HEK293 (cell line): Measurements from ENCODE around the gene ST6GAL1.
"Not testable (repeated sequence)": the region's sequence is repeated elsewhere in the genome, so short reads cannot be mapped to it uniquely, and the experiment has no call there.

Experiments used
- CTCF ChIA-PET: fragments of 350-600 bp; formaldehyde crosslinking; extraction: SDS; loops from one replicate; lab custom pipeline; 2021; ENCODE audit warnings: antibody characterized with exemption; lab: Yijun Ruan, JAX
- POLR2A ChIA-PET: fragments of 300-600 bp; formaldehyde crosslinking; extraction: SDS; loops from one replicate; lab custom pipeline; 2020; ENCODE audit warnings: antibody characterized with exemption, inconsistent platforms; lab: Yijun Ruan, JAX
- H3K27ac ChIP-seq: fragments of 200-500 bp; sonication (Bioruptor generic); 2 replicates; pipeline ENCODE4 v1.5.1; 2014; ENCODE audit warnings: low read depth, low read length, control low read depth, inconsistent platforms; ENCODE audit errors: extremely low read depth
- H3K36me3 ChIP-seq, 2 experiments: fragments of 200-500 bp in 1 of 2; sonication (Bioruptor generic) in 1 of 2; 1 replicate in 1 of 2; 2 replicates in 1 of 2; pipeline ENCODE4 v1.5.1; 2014 to 2017; ENCODE audit warnings: inconsistent platforms in 2 of 2, low read length in 2 of 2; ENCODE audit not compliant: control insufficient read depth in 2 of 2, insufficient read depth in 1 of 2
- H3K4me1 ChIP-seq: fragments of 200-500 bp; sonication (Bioruptor generic); 2 replicates; pipeline ENCODE4 v1.5.1; 2014; ENCODE audit warnings: mild to moderate bottlenecking, low read length, inconsistent platforms; ENCODE audit not compliant: control insufficient read depth, insufficient read depth
- H3K4me3 ChIP-seq: 2 replicates; pipeline ENCODE4 v1.5.1; 2011; ENCODE audit warnings: low read depth, mild to moderate bottlenecking, control low read depth, low read length, moderate library complexity
- H3K9me3 ChIP-seq: fragments of 200-500 bp; sonication (Bioruptor generic); 2 replicates; pipeline ENCODE4 v1.5.1; 2014; ENCODE audit warnings: low read depth, low read length, inconsistent platforms; ENCODE audit not compliant: control insufficient read depth, insufficient read depth
- GLIS1 ChIP-seq: fragments of 450-650 bp; formaldehyde crosslinking; IDR thresholded peaks from 2 replicates; pipeline ENCODE4 v1.5.1; 2016; ENCODE audit warnings: missing biosample characterization, missing genetic modification characterization
- INSM2 ChIP-seq: fragments of 450-650 bp; formaldehyde crosslinking; IDR thresholded peaks from 2 replicates; pipeline ENCODE4 v1.5.1; 2016; ENCODE audit warnings: missing biosample characterization, missing genetic modification characterization
- KLF17 ChIP-seq: fragments of 450-650 bp; formaldehyde crosslinking; IDR thresholded peaks from 2 replicates; pipeline ENCODE4 v1.5.1; 2016; ENCODE audit warnings: missing biosample characterization, missing genetic modification characterization
- PATZ1 ChIP-seq: fragments of 450-650 bp; formaldehyde crosslinking; IDR thresholded peaks from 2 replicates; pipeline ENCODE4 v1.5.1; 2016; ENCODE audit warnings: missing biosample characterization, missing genetic modification characterization
- PRDM4 ChIP-seq: fragments of 450-650 bp; formaldehyde crosslinking; IDR thresholded peaks from 2 replicates; pipeline ENCODE4 v1.5.1; 2017; ENCODE audit warnings: missing biosample characterization, missing genetic modification characterization
- ZNF121 ChIP-seq: fragments of 450-650 bp; formaldehyde crosslinking; IDR thresholded peaks from 2 replicates; pipeline ENCODE4 v1.5.1; 2016; ENCODE audit warnings: missing biosample characterization, missing genetic modification characterization
- ZNF155 ChIP-seq: fragments of 450-650 bp; formaldehyde crosslinking; IDR thresholded peaks from 2 replicates; pipeline ENCODE4 v1.5.1; 2016; ENCODE audit warnings: missing biosample characterization, missing genetic modification characterization
- ZNF2 ChIP-seq: fragments of 450-650 bp; formaldehyde crosslinking; IDR thresholded peaks from 2 replicates; pipeline ENCODE4 v1.5.1; 2016; ENCODE audit warnings: missing biosample characterization, missing genetic modification characterization
- ZNF311 ChIP-seq: fragments of 450-650 bp; formaldehyde crosslinking; IDR thresholded peaks from 2 replicates; pipeline ENCODE4 v1.5.1; 2017; ENCODE audit warnings: missing biosample characterization, missing genetic modification characterization, borderline replicate concordance
- ZNF394 ChIP-seq: fragments of 450-650 bp; formaldehyde crosslinking; IDR thresholded peaks from 2 replicates; pipeline ENCODE4 v1.5.1; 2016; ENCODE audit warnings: missing biosample characterization, missing genetic modification characterization, mild to moderate bottlenecking, moderate library complexity, borderline replicate concordance
- ZNF398 ChIP-seq: fragments of 450-650 bp; formaldehyde crosslinking; IDR thresholded peaks from 2 replicates; pipeline ENCODE4 v1.5.1; 2017; ENCODE audit warnings: missing biosample characterization, missing genetic modification characterization
- ZNF404 ChIP-seq: fragments of 450-650 bp; formaldehyde crosslinking; IDR thresholded peaks from 2 replicates; pipeline ENCODE4 v1.5.1; 2017; ENCODE audit warnings: missing biosample characterization, missing genetic modification characterization
- ZNF530 ChIP-seq: fragments of 450-650 bp; formaldehyde crosslinking; IDR thresholded peaks from 2 replicates; pipeline ENCODE4 v1.5.1; 2016; ENCODE audit warnings: low read depth, missing biosample characterization, missing genetic modification characterization
- ZNF621 ChIP-seq: fragments of 450-650 bp; formaldehyde crosslinking; IDR thresholded peaks from 2 replicates; pipeline ENCODE4 v1.5.1; 2017; ENCODE audit warnings: missing biosample characterization, missing genetic modification characterization
- ZNF670 ChIP-seq: fragments of 450-650 bp; formaldehyde crosslinking; IDR thresholded peaks from 2 replicates; pipeline ENCODE4 v1.5.1; 2016; ENCODE audit warnings: missing biosample characterization, missing genetic modification characterization, low read depth
- ZNF792 ChIP-seq: fragments of 450-650 bp; formaldehyde crosslinking; IDR thresholded peaks from 2 replicates; pipeline ENCODE4 v1.5.1; 2016; ENCODE audit warnings: missing biosample characterization, missing genetic modification characterization
- ZNF837 ChIP-seq: fragments of 450-650 bp; formaldehyde crosslinking; IDR thresholded peaks from 2 replicates; pipeline ENCODE4 v1.5.1; 2016; ENCODE audit warnings: missing biosample characterization, missing genetic modification characterization
- ZSCAN5A ChIP-seq: fragments of 450-650 bp; formaldehyde crosslinking; IDR thresholded peaks from 2 replicates; pipeline ENCODE4 v1.5.1; 2016; ENCODE audit warnings: missing biosample characterization, missing genetic modification characterization

The ST6GAL1 gene

GRCh38 chr3:186967686-186968085 lies 37.4 kb downstream of the ST6GAL1 start (continued):
- TF ChIP-seq GLIS1 (tag by site-specific recombination) = no peak

- no peaks in the 10 kb centered on the region for H3K4me1 ChIP-seq
- no peak overlapping the region for H3K4me3 ChIP-seq
- no peaks in the 10 kb centered on the region for H3K9me3 ChIP-seq
- CTCF ChIA-PET = no interaction called here
- no peak overlapping the region for H3K27ac ChIP-seq
- TF ChIP-seq ZNF837 (tag by site-specific recombination) (no peak), KLF17 (tag by site-specific recombination) (no peak), ZNF530 (tag by site-specific recombination) (no peak), ZSCAN5A (tag by site-specific recombination) (no peak), ZNF311 (no peak), ZNF621 (tag by site-specific recombination) (no peak), PATZ1 (tag by site-specific recombination) (no peak), ZNF121 (tag by site-specific recombination) (no peak), ZNF398 (no peak), PRDM4 (no peak), INSM2 (no peak), ZNF792 (no peak), ZNF404 (tag by site-specific recombination) (no peak), ZNF2 (no peak), ZNF394 (tag by site-specific recombination) (no peak), ZNF670 (tag by site-specific recombination) (no peak), ZNF155 (tag by site-specific recombination) (no peak)
- no peaks in the 10 kb centered on the region for H3K36me3 ChIP-seq
- POLR2A ChIA-PET = no interaction called here
Observed at GRCh38 chr3:186969607-186970006, 39.3 kb downstream of the ST6GAL1 start.

GRCh38 chr3:186971106-186971505 lies 40.8 kb downstream of the ST6GAL1 start:
- H3K4me1 ChIP-seq, POLR2A ChIA-PET, H3K36me3 ChIP-seq: not testable (repeated sequence)

More at GRCh38 chr3:186971106-186971505, 40.8 kb downstream of the ST6GAL1 start:
- CTCF ChIA-PET, H3K27ac ChIP-seq, H3K4me3 ChIP-seq, H3K9me3 ChIP-seq: not testable (repeated sequence)
